ENCODE data around the gene MARS1.
A peak's percentile ranks its signal among the peaks of the same experiment; 100 is the strongest.

The MARS1 gene

DNA sequence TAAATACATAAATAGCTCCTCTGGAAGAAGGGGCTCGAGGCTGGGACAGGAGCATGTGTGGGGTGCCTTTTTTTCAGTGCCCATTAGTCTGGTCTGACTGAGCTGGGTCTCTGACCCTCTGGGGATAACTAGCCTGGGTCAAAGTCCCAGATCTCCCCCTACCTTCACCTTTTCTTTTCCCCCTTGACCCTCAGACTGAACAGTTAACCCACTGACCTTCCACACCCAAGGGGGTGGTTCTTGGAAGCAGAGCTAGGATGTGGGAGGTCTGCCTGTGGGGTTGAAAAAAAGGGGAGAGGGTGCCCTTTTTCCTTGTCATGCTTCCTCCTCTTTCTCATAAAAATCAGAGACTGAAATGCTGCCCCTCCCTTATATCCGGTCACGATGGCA, 29.2 kb upstream of the MARS1 start:
- DNase-seq = no peak

DNA sequence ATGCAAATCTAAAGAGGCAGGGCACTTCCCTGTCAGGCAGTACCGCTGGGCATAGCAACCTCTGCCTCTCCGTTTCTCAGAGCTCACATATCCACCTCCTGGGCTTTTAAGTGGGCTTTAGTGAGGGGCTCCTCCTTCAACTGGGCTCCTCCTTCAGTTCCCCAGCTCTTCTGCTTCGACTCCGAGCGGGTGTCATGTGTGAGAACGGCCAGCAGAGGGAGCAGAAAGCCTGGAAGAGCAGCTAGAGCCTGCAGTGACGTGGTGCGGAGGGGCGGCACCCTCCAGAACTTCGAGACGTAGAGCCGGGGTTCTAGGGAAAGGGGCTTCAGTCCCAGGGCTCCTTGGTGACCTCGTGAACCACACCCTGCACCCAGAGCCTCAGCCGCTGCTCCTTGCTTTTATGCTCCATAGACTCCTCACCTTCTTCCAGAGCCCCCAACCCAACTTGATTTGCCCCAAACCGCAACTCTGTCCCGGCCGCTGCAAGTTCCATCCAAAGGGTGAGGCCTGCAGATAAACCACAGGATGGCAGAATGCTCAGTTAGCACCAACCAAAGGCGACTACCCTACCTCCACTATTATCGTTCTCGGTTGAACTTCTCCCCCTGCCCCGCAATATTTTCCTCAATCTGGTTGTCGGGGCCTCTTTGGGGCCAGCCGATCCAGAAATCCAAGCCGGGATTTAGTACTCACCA, 28.7 kb upstream of the MARS1 start:
- peak; percentile 77 to 95 for DNase-seq

DNA sequence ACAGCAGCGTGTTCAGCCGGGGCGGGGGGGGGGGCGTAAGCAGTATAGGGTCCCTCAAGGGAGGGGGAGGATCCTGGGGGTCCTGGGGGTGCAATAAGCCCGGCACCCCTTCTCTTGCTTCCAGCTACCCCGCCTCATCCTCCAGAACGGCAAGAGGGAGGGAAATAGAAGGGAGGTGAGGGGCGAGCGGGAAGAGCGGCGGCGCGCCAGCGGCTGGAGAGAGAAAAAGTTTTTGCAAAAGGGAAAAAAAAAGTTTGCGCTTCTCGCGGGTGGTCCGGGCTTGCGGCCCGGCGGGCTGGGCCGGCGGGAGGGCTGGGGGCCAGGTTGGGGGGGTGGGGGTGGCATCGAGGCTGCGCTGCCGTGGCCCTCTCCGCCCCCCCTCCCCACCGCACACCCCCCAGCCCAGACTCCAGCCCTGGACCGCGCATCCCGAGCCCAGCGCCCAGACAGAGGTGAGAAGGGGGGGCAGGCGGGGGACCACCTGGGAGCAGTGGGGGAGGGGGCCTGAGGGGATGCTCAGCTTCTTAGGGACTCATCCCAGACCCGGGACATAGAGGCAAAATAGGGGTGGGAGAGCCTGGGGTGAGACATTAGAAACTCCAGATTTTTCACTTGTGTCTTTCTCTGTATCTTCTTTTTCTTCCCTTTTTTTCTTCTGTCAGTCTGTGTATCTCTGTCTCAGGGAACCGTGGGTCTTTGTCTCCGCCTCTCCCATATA, 28.0 kb upstream of the MARS1 start, which contains the start of gene GLI1:
GLI1 (plus strand) TSS at position 36 of the 718 bp plus-strand sequence. CDS start 3,907 bp downstream, outside the sequence.
- DNase-seq = no peak

DNA sequence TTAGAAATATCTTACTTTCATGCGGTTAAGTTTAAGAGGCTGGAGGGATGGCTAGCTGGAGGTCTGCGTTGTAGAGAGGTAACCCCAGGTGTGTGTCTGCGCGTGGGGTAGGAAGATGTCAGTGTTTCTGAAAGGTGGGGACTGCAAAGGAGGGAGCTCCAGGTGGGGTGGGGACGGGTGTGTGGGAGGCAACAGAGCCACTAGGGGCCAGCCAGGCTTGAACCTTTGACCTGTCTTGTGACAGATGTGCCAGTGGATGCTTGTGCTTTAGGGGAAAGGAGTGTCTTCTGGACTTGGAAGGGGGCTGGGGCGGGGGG, 27.4 kb upstream of the MARS1 start:
- peak in 1 of 2 experiments; percentile 35 for DNase-seq

DNA sequence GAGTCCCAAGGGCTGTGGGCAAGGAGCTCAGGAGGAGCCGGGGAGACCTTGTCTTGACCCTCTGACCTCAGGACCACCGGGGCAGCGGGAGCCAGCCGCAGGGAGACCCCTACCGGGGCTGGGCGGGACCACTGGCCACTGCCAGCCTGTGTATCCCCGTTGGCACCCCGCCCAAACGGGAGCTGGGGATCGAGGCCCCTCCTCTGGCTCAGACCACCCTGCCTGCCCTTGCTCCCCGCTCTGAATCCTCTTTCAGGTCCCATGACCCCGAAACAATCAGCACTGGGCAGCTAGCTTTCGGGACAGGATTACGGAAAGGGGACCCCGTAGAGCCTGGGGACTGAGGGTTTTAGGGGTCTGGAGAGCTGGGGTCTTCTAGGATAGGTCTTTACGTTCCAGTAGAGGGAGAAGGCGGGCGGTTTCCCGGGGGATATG, 27.0 kb upstream of the MARS1 start:
- peak in 1 of 2 experiments; percentile 34 for DNase-seq

DNA sequence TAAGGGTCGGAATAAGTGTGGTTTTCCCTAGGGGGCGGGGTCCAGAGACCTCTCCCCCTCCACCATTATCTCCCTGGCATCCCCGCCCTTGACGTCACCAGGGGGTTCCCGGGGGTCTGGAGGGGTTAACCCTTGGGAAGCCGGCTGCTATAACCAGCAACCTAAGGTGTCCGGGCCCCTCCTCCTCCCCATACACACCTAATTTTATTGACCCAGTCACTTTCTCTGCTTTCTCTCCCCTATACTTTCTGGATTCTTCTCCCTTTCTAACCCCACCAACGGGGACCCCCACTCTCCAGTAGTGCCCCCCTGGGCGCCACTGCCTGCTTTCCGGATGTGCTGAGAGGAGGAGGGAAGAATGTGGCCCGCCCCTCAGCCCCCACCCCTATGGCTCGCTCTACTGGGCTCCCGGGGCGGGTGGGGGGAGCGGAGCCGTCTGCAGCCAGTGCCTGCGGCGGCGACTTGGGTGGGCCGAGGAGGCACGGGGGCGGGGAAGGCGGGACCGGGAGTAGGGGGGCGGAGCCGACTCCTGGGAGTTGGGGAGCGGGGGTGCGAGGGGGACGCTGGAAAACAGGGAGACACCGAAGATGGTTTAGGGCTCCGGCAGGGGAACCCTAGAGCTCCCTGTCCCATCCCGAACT, 26.5 kb upstream of the MARS1 start:
- DNase-seq = peak in 1 of 2 experiments; percentile 35

DNA sequence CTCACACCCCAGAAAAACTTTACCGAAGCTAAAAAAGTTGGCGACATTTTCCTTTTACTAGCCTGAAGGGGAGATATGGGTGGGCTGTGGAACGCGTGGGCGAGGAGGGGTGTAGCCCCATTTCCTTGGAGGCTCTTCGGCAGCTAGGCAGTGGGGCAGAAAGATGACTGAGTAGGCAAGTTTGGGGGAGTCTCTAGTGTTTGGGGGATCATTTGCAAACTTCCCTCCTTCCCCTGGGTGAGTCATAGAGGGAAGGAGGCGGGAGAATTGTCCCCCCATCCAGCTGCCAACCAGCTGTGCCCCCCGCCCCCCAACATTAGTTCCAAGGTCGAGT, 26.0 kb upstream of the MARS1 start:
- peak in 1 of 2 experiments; percentile 31 for DNase-seq

DNA sequence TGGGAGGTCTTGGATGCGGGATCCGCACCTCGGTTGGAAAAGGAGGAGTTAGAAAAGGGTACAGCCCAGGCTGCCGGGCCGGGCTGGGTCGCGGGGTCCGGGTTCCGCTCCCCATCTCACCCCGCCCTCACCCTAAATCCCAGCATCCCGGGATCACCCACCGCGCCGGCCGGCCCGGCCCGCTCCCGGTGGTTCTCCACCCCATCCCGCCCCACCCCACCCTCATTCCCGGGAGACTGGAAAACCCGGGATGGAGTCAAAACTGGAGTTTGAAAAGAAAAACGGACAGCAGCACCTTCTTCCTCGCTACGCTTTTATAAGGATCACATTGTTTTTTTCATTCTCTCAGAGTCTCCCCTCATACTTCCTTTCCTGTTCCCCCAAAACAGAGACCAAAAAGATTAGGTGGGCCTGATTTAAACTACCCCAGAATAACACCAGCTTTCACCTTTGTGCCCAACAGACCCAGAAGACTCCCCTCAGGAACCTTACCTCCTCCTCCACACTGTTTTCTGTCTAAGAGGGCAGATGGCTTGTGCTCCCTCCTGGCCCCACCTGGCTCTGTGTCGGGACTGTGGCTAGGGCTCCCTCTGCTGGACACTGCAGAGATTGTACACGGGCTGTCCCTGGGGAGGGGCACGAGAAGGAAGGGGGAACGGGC, 25.5 kb upstream of the MARS1 start:
- peak; percentile 91 to 93 for DNase-seq

DNA sequence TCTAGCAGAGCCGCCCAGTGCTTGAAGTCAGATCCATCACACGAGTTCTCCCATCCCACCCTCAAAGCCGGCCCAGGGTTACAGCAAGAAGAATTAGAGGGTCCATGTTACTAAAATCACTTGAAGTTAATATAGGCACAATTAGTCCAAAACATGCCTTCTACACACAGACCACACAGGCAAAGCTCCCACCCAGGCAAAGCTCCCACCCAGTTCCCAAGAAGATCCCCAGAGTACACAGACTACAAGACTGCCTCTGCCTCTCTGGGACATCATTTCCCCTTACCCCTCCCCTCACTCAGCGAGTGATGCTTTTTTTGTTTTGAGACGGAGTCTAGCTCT, 25.0 kb upstream of the MARS1 start:
- DNase-seq = no peak

DNA sequence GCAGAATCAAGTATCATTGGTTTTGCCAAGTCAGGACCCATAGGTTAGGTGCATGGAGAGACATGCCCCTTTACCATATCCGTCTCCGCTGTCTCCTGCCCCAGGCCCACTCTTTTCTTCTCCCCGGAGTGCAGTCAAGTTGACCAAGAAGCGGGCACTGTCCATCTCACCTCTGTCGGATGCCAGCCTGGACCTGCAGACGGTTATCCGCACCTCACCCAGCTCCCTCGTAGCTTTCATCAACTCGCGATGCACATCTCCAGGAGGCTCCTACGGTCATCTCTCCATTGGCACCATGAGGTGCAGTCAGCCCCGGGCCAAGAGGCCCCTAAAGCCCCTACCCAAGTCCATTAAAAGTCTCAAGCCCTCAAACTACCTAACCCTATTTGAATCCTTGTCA, 23.3 kb upstream of the MARS1 start:
- no peak for DNase-seq

DNA sequence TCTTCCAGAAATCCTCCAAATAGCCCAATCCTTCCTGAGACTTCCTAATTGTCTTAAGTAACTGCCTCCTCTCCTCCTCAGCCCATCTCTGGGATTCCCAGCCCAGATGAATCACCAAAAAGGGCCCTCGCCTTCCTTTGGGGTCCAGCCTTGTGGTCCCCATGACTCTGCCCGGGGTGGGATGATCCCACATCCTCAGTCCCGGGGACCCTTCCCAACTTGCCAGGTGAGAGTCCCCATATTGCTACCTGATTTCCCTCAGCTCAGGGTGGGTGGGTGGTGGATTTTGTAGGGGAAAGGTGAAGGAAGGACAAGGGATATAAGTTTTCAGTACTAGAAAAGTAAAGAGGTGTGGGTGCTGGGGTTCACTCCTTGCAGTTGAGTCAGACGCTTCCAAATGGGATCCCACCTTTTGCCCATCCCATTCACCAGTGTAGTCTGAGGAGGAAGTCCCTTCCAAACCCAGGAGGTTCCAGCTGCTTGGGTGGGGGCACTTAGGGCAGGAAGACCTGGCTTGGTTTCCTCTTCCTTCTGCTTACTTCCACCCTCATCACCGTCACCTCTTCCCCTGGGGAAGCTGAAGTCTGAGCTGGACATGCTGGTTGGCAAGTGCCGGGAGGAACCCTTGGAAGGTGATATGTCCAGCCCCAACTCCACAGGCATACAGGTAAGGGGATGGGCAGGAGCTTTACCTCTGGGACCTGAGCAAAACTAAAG, 22.7 kb upstream of the MARS1 start:
- no peak for DNase-seq

DNA sequence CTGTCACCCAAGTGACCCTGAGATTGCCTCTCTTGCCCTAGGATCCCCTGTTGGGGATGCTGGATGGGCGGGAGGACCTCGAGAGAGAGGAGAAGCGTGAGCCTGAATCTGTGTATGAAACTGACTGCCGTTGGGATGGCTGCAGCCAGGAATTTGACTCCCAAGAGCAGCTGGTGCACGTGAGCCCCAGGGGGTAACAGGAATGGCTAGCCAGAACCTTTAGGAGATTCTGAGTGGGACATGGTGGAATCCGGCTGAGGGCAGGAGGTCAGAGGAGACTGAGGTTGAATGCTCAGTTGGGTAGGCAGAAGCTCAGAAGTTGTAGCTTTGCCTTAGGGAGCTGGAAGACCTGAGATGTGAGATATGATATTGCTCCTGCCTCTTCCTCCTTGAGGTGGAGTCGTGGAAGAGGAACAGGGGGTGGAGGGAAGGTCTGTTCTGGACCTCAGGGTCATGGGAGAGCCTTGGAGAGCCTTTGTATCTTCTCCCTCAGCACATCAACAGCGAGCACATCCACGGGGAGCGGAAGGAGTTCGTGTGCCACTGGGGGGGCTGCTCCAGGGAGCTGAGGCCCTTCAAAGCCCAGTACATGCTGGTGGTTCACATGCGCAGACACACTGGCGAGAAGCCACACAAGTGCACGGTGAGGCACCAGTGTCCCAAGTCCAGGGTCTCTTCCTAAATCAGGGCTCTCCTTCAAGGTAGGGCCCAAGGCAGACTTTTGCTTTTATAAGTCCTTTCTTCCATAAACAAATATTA, 21.9 kb upstream of the MARS1 start:
- DNase-seq = no peak

DNA sequence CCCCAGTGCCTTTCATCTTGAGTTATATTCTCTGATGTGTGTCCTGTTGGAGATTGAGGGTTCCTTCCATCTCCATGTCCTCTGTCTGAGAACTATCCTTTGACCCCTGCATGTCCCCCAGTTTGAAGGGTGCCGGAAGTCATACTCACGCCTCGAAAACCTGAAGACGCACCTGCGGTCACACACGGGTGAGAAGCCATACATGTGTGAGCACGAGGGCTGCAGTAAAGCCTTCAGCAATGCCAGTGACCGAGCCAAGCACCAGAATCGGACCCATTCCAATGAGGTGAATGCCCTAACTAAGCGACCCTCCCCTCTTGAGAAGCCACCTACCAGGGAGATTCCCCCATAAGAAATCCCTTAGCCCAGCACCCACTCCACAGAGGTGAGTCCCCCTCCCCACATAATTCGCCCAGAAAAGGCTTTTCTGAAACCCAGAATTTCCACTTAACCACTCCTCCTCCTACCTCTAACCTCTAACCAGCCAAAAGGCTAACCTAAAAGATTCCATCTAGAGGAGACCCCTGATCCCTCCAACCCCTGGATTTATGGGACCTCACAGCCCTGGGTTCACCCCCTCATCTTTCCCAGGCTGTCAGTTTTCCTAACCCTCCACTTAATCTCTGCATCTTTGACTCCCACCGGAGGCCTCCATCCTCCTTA, 20.5 kb upstream of the MARS1 start:
- DNase-seq = no peak

DNA sequence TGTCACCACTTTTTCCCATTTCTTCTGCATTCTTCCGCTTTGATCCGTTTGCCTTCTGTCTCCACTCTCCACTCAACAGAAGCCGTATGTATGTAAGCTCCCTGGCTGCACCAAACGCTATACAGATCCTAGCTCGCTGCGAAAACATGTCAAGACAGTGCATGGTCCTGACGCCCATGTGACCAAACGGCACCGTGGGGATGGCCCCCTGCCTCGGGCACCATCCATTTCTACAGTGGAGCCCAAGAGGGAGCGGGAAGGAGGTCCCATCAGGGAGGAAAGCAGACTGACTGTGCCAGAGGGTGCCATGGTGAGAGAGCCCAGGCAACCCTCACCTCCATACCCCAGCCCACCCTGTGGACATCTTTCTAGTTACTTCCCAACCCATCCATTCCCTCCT, 20.0 kb upstream of the MARS1 start:
- no peak for DNase-seq

DNA sequence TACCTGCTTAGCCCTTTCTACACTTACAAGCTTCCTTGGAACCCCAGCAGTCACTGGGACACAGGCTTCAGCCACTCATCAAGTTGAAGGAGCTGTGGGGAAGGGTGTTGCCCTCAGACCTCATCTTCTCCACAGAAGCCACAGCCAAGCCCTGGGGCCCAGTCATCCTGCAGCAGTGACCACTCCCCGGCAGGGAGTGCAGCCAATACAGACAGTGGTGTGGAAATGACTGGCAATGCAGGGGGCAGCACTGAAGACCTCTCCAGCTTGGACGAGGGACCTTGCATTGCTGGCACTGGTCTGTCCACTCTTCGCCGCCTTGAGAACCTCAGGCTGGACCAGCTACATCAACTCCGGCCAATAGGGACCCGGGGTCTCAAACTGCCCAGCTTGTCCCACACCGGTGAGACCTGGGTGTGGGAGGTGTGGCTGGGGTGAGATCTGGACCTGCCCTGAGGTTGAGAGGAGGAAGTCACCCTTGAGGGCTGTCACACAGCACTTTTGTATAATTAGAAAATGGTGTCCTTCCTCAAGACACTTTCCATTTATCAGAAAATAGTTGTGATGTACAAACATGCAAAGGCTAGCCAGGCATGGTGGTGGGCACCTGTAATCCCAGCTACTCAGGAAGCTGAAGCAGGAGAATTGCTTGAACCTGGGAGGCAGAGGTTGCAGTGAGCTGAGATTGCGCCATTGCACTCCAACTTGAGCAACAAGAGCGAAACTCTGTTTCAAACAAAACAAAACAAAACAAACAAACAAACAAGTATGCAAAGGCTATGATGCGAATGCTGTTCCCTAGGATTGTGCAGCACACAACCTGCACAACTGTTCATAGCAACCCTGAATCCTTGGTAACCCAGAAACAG, 18.3 kb upstream of the MARS1 start:
- DNase-seq = no peak

DNA sequence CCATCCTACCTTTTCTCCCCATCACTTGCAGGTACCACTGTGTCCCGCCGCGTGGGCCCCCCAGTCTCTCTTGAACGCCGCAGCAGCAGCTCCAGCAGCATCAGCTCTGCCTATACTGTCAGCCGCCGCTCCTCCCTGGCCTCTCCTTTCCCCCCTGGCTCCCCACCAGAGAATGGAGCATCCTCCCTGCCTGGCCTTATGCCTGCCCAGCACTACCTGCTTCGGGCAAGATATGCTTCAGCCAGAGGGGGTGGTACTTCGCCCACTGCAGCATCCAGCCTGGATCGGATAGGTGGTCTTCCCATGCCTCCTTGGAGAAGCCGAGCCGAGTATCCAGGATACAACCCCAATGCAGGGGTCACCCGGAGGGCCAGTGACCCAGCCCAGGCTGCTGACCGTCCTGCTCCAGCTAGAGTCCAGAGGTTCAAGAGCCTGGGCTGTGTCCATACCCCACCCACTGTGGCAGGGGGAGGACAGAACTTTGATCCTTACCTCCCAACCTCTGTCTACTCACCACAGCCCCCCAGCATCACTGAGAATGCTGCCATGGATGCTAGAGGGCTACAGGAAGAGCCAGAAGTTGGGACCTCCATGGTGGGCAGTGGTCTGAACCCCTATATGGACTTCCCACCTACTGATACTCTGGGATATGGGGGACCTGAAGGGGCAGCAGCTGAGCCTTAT, 17.4 kb upstream of the MARS1 start:
- no peak for DNase-seq

DNA sequence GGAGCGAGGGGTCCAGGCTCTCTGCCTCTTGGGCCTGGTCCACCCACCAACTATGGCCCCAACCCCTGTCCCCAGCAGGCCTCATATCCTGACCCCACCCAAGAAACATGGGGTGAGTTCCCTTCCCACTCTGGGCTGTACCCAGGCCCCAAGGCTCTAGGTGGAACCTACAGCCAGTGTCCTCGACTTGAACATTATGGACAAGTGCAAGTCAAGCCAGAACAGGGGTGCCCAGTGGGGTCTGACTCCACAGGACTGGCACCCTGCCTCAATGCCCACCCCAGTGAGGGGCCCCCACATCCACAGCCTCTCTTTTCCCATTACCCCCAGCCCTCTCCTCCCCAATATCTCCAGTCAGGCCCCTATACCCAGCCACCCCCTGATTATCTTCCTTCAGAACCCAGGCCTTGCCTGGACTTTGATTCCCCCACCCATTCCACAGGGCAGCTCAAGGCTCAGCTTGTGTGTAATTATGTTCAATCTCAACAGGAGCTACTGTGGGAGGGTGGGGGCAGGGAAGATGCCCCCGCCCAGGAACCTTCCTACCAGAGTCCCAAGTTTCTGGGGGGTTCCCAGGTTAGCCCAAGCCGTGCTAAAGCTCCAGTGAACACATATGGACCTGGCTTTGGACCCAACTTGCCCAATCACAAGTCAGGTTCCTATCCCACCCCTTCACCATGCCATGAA, 16.8 kb upstream of the MARS1 start:
- DNase-seq = no peak

DNA sequence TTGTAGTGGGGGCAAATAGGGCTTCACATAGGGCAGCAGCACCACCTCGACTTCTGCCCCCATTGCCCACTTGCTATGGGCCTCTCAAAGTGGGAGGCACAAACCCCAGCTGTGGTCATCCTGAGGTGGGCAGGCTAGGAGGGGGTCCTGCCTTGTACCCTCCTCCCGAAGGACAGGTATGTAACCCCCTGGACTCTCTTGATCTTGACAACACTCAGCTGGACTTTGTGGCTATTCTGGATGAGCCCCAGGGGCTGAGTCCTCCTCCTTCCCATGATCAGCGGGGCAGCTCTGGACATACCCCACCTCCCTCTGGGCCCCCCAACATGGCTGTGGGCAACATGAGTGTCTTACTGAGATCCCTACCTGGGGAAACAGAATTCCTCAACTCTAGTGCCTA, 16.2 kb upstream of the MARS1 start:
- no peak for DNase-seq

DNA sequence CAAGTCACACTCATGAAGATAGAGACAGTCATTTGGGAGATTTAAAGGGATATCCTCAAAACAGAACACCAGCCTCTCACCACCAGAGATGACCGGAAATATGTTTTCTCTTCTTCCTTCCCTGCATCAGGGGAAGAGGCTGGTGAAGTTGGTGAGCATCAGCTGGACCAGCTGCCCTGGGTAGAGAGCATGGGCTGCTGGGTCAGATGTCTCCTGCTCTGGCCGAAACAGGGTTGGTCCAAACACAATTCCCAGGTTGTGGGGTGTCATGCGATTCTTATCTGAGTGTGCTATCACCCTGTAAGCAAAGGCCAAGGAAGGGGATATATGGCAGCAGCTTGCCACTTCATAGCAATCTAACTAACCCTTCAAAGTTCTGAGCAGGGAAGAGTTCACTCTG, 15.5 kb upstream of the MARS1 start:
- DNase-seq = no peak

DNA sequence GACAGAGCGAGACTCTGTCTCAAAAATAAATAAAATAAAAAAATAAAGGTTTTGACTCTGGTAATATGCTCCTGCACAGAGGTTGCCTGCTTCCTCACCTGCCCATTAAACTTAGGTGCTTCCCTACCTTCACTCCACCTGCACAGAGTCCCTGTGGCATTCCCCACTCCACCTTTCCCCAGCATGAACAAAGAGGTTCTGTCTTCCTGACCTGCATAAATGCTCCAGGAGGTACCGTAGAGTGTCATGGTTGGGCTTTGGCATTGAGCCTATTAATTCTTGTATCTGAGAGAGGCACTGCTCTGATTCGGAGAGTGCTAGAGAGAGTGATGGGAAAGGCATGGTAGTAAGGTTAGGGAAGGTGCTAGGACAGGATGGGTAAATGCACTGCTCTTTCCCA, 14.5 kb upstream of the MARS1 start:
- peak in 1 of 2 experiments; percentile 23 for DNase-seq
